HG03469 (cell line): Measurements from ENCODE around the gene SLC25A34.

ENCODE experiments used
- ATAC-seq: cut with Tn5 transposase; IDR thresholded peaks from one replicate; pipeline ENCODE4 v1.9.1; 2021; ENCODE audit warnings: mild to moderate bottlenecking, moderate library complexity, moderate number of reproducible peaks; ENCODE audit not compliant: unreplicated experiment

The SLC25A34 gene

GRCh38 chr1:15712168-15712567 lies 23.9 kb upstream of the SLC25A34 start:
- no peak for ATAC-seq

- no peak for ATAC-seq
Measured at GRCh38 chr1:15714406-15715136, 21.5 kb upstream of the SLC25A34 start.

- ATAC-seq, result no peak
Measured at GRCh38 chr1:15717418-15718125, 18.5 kb upstream of the SLC25A34 start.

GRCh38 chr1:15718199-15718601 lies 17.9 kb upstream of the SLC25A34 start:
- no peak for ATAC-seq

GRCh38 chr1:15719381-15720120 lies 16.5 kb upstream of the SLC25A34 start:
- ATAC-seq, result no peak

- no peak for ATAC-seq
Measured at GRCh38 chr1:15720861-15721260, 15.2 kb upstream of the SLC25A34 start.

- no peak for ATAC-seq
Measured at GRCh38 chr1:15722411-15722810, 13.6 kb upstream of the SLC25A34 start.

GRCh38 chr1:15722836-15723532 lies 13.1 kb upstream of the SLC25A34 start:
- ATAC-seq, result no peak

GRCh38 chr1:15723631-15724246 lies 12.3 kb upstream of the SLC25A34 start:
- ATAC-seq, result no peak

- ATAC-seq, result no peak
Measured at GRCh38 chr1:15724949-15725880, 10.8 kb upstream of the SLC25A34 start.

GRCh38 chr1:15726508-15726907 lies 9.6 kb upstream of the SLC25A34 start:
- no peak for ATAC-seq

GRCh38 chr1:15727021-15727420 lies 9.0 kb upstream of the SLC25A34 start:
- ATAC-seq, result no peak

- no peak for ATAC-seq
Measured at GRCh38 chr1:15727424-15727823, 8.6 kb upstream of the SLC25A34 start.

GRCh38 chr1:15727866-15728534 lies 8.1 kb upstream of the SLC25A34 start:
- ATAC-seq, result no peak

GRCh38 chr1:15728937-15729657 lies 7.0 kb upstream of the SLC25A34 start:
- no peak for ATAC-seq

GRCh38 chr1:15730423-15730822 lies 5.6 kb upstream of the SLC25A34 start:
- ATAC-seq, result no peak

GRCh38 chr1:15730936-15731335 lies 5.1 kb upstream of the SLC25A34 start:
- ATAC-seq, result no peak
